DOHH2 (cell line): ENCODE measurements around the gene RCOR1.

Experiments
- H3F3A ChIP-seq: fragments of 200-600 bp; sonication (generic), shearing (Covaris generic); 2 replicates; pipeline ENCODE4 v1.6.0; 2016; ENCODE audit warnings: antibody characterized with exemption, mild to moderate bottlenecking; ENCODE audit not compliant: control insufficient read depth, insufficient read depth
- H3K27ac ChIP-seq: fragments of 200-600 bp; sonication (generic); 2 replicates; pipeline ENCODE4 v1.5.1; 2014; ENCODE audit warnings: low read depth, mild to moderate bottlenecking, low read length, moderate library complexity
- H3K27me3 ChIP-seq: fragments of 200-600 bp; sonication (generic); 2 replicates; pipeline ENCODE4 v1.6.1; 2014; ENCODE audit warnings: mild to moderate bottlenecking, low read length, mixed read lengths; ENCODE audit not compliant: control insufficient read depth
- H3K36me3 ChIP-seq: fragments of 200-600 bp; sonication (generic); 2 replicates; pipeline ENCODE4 v1.6.1; 2014; ENCODE audit warnings: mild to moderate bottlenecking, low read length, moderate library complexity, mixed read lengths; ENCODE audit not compliant: control insufficient read depth
- H3K4me1 ChIP-seq: fragments of 200-600 bp; sonication (generic); 2 replicates; pipeline ENCODE4 v1.6.1; 2014; ENCODE audit warnings: mild to moderate bottlenecking, low read length, mixed read lengths; ENCODE audit not compliant: control insufficient read depth
- H3K4me2 ChIP-seq: fragments of 200-600 bp; sonication (generic); 2 replicates; pipeline ENCODE4 v1.6.0; 2014; ENCODE audit warnings: mild to moderate bottlenecking, low read length, moderate library complexity
- H3K4me3 ChIP-seq: fragments of 200-600 bp; sonication (generic); 2 replicates; pipeline ENCODE4 v1.5.1; 2014; ENCODE audit warnings: mild to moderate bottlenecking, low read length, mixed read lengths
- H3K79me2 ChIP-seq: fragments of 200-600 bp; sonication (generic); 2 replicates; pipeline ENCODE4 v1.6.1; 2014; ENCODE audit warnings: mild to moderate bottlenecking, low read length, mixed read lengths; ENCODE audit not compliant: control insufficient read depth
- H3K9me2 ChIP-seq: fragments of 200-600 bp; sonication (generic); replicated peaks from 2 replicates; pipeline ENCODE4 v1.6.1; 2014; ENCODE audit warnings: mild to moderate bottlenecking, low read length, mixed read lengths; ENCODE audit not compliant: control insufficient read depth
- H3K9me3 ChIP-seq: fragments of 200-600 bp; sonication (generic); 2 replicates; pipeline ENCODE4 v1.6.1; 2014; ENCODE audit warnings: antibody characterized with exemption, low read length, mixed read lengths; ENCODE audit not compliant: control insufficient read depth, insufficient read depth
- H4K20me1 ChIP-seq: fragments of 200-600 bp; sonication (generic); 2 replicates; pipeline ENCODE4 v1.6.0; 2014; ENCODE audit warnings: low read depth, mild to moderate bottlenecking, antibody characterized with exemption, low read length, moderate library complexity; ENCODE audit not compliant: control insufficient read depth, insufficient read depth
- EZH2phosphoT487 ChIP-seq: fragments of 200-600 bp; sonication (generic); IDR thresholded peaks from 2 replicates; pipeline ENCODE4 v1.6.1; 2017; ENCODE audit warnings: borderline replicate concordance, mild to moderate bottlenecking, antibody characterized with exemption, low read length, moderate library complexity, mixed read lengths
- TF ChIP-seq, protein P1 (sequence below): fragments of 200-600 bp; sonication (generic); IDR thresholded peaks from one replicate; pipeline ENCODE4 v1.5.1; 2014; ENCODE audit warnings: antibody characterized with exemption, mild to moderate bottlenecking, low read depth, low read length; ENCODE audit not compliant: poor library complexity, severe bottlenecking

Gene RCOR1

GRCh38 chr14:102729268-102729667, 136.8 kb downstream of the RCOR1 start:
- H3K9me2 ChIP-seq, result no peaks in the 10 kb centered on the region
- H3K9me3 ChIP-seq, result no peaks in the 10 kb centered on the region
- no peaks in the 10 kb centered on the region for H3K79me2 ChIP-seq
- TF ChIP-seq, protein P1, sequence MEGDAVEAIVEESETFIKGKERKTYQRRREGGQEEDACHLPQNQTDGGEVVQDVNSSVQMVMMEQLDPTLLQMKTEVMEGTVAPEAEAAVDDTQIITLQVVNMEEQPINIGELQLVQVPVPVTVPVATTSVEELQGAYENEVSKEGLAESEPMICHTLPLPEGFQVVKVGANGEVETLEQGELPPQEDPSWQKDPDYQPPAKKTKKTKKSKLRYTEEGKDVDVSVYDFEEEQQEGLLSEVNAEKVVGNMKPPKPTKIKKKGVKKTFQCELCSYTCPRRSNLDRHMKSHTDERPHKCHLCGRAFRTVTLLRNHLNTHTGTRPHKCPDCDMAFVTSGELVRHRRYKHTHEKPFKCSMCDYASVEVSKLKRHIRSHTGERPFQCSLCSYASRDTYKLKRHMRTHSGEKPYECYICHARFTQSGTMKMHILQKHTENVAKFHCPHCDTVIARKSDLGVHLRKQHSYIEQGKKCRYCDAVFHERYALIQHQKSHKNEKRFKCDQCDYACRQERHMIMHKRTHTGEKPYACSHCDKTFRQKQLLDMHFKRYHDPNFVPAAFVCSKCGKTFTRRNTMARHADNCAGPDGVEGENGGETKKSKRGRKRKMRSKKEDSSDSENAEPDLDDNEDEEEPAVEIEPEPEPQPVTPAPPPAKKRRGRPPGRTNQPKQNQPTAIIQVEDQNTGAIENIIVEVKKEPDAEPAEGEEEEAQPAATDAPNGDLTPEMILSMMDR, result no peak
- no peak for TF ChIP-seq EZH2phosphoT487
- no peak overlapping the region for H3K4me2 ChIP-seq
- no peak overlapping the region for H3K4me3 ChIP-seq
- H3F3A ChIP-seq, result no peaks in the 10 kb centered on the region
- no peaks in the 10 kb centered on the region for H3K4me1 ChIP-seq
- no peaks in the 10 kb centered on the region for H3K27me3 ChIP-seq
- no peak overlapping the region for H3K27ac ChIP-seq
- H4K20me1 ChIP-seq, result no peaks in the 10 kb centered on the region
- H3K36me3 ChIP-seq, result peaks cover 46% of the 10 kb centered on the region

GRCh38 chr14:102729825-102730224, 137.4 kb downstream of the RCOR1 start:
- Histone ChIP-seq H3K79me2 (no peaks in the 10 kb centered on the region), H3K27me3 (no peaks in the 10 kb centered on the region), H3K9me3 (no peaks in the 10 kb centered on the region), H3K4me3 (no peak overlapping the region), H4K20me1 (no peaks in the 10 kb centered on the region), H3K36me3 (peaks cover 43% of the 10 kb centered on the region), H3F3A (no peaks in the 10 kb centered on the region), H3K27ac (no peak overlapping the region), H3K4me1 (no peaks in the 10 kb centered on the region), H3K4me2 (no peak overlapping the region), H3K9me2 (no peaks in the 10 kb centered on the region)
- no peak for TF ChIP-seq EZH2phosphoT487
- TF ChIP-seq, protein P1, result no peak

GRCh38 chr14:102731101-102731870, 138.8 kb downstream of the RCOR1 start:
- no peaks in the 10 kb centered on the region for H3K4me1 ChIP-seq
- H3K9me2 ChIP-seq, result no peaks in the 10 kb centered on the region
- TF ChIP-seq EZH2phosphoT487, result no peak
- TF ChIP-seq, protein P1, result no peak
- no peak overlapping the region for H3K4me2 ChIP-seq
- no peaks in the 10 kb centered on the region for H3K79me2 ChIP-seq
- H3K27ac ChIP-seq, result no peak overlapping the region
- H3F3A ChIP-seq, result no peaks in the 10 kb centered on the region
- H3K36me3 ChIP-seq, result peaks cover 29% of the 10 kb centered on the region
- H3K4me3 ChIP-seq, result no peak overlapping the region
- no peaks in the 10 kb centered on the region for H3K27me3 ChIP-seq
- no peaks in the 10 kb centered on the region for H4K20me1 ChIP-seq
- H3K9me3 ChIP-seq, result no peaks in the 10 kb centered on the region
